CD14-positive monocyte (primary cell): ENCODE data around the gene TSPAN3. TPM values are rescaled to one million over a fixed set of nuclear protein-coding genes. Genes with fewer than 3 reads are reported as not detected.
A peak's percentile ranks its signal among the peaks of the same experiment; 100 is the strongest.

ENCODE experiments used
- DNase-seq, 3 donors: peaks; one replicate each; pipeline ENCODE4 v3.0.0-alpha.2; 2011 to 2022
- H2AFZ ChIP-seq: 2 replicates; pipeline ENCODE4 v1.6.0; 2012; ENCODE audit warnings: mild to moderate bottlenecking, low read depth, low read length, inconsistent platforms; ENCODE audit not compliant: insufficient read depth, poor library complexity, severe bottlenecking
- H3K27ac ChIP-seq, 2 donors: 1 replicate in 1 of 2; 2 replicates in 1 of 2; pipeline ENCODE4 v1.5.1; 2012 to 2013; ENCODE audit warnings: low read length in 2 of 2, control low read depth in 1 of 2, inconsistent platforms in 1 of 2, low read depth in 1 of 2, mild to moderate bottlenecking in 1 of 2
- H3K27me3 ChIP-seq, 2 donors: one replicate each; pipeline versions ENCODE4 v1.6.0 to v1.6.1; 2011 to 2013; ENCODE audit warnings: low read length in 2 of 2; ENCODE audit not compliant: control insufficient read depth in 2 of 2, insufficient read depth in 2 of 2
- H3K36me3 ChIP-seq, 2 donors: replicated peaks in 1 of 2; 1 replicate in 1 of 2; 2 replicates in 1 of 2; pipeline versions ENCODE4 v1.5.1 to v1.6.1; 2012 to 2013; ENCODE audit warnings: low read length in 2 of 2, control low read depth in 1 of 2, inconsistent platforms in 1 of 2, mild to moderate bottlenecking in 1 of 2; ENCODE audit not compliant: insufficient read depth in 2 of 2, control insufficient read depth in 1 of 2
- H3K4me1 ChIP-seq, 2 donors: 1 replicate in 1 of 2; 2 replicates in 1 of 2; pipeline versions ENCODE4 v1.5.1 to v1.6.1; 2012 to 2013; ENCODE audit warnings: low read length in 2 of 2, control low read depth in 1 of 2, inconsistent platforms in 1 of 2, mild to moderate bottlenecking in 1 of 2, moderate library complexity in 1 of 2; ENCODE audit not compliant: insufficient read depth in 2 of 2, control insufficient read depth in 1 of 2
- H3K4me2 ChIP-seq: replicated peaks from 2 replicates; pipeline ENCODE3; 2012; ENCODE audit warnings: low read length, moderate library complexity, mild to moderate bottlenecking; ENCODE audit not compliant: poor library complexity, severe bottlenecking; ENCODE audit errors: extremely low read depth
- H3K4me3 ChIP-seq, 3 experiments: fragments of 200-600 bp in 1 of 3; sonication (generic) in 1 of 3; replicated peaks in 1 of 3; 1 replicate in 2 of 3; 2 replicates in 1 of 3; pipeline ENCODE4 v1.5.1; 2011 to 2013; ENCODE audit warnings: low read length in 3 of 3, mild to moderate bottlenecking in 3 of 3, control low read depth in 2 of 3, low read depth in 2 of 3, inconsistent platforms in 1 of 3, moderate library complexity in 1 of 3
- H3K79me2 ChIP-seq: 2 replicates; pipeline ENCODE4 v1.6.0; 2012; ENCODE audit warnings: mild to moderate bottlenecking, control low read depth, inconsistent platforms, low read length, moderate library complexity; ENCODE audit not compliant: insufficient read depth
- H3K9ac ChIP-seq: 2 replicates; pipeline ENCODE4 v1.6.0; 2017; ENCODE audit warnings: low read length, mild to moderate bottlenecking; ENCODE audit not compliant: insufficient read depth, poor library complexity, severe bottlenecking
- H3K9me3 ChIP-seq, 2 donors: replicated peaks in 1 of 2; 1 replicate in 1 of 2; 2 replicates in 1 of 2; pipeline versions ENCODE4 v1.5.1 to v1.6.1; 2012 to 2013; ENCODE audit warnings: low read length in 2 of 2, control low read depth in 1 of 2; ENCODE audit not compliant: control insufficient read depth in 1 of 2, insufficient read depth in 1 of 2
- H4K20me1 ChIP-seq: 2 replicates; pipeline ENCODE4 v1.6.0; 2012; ENCODE audit warnings: mild to moderate bottlenecking, low read length, control low read depth, moderate library complexity; ENCODE audit not compliant: insufficient read depth
- H3K27ac Mint-ChIP-seq, 7 donors: one replicate each; pipeline ENCODE4 v1.8.0; 2020; ENCODE audit warnings: mild to moderate bottlenecking in 7 of 7, mixed read lengths in 7 of 7, moderate library complexity in 6 of 7, inconsistent platforms in 2 of 7
- H3K27me3 Mint-ChIP-seq, 3 donors: one replicate each; pipeline ENCODE4 v1.8.0; 2021 to 2022; ENCODE audit warnings: low read depth in 3 of 3, mild to moderate bottlenecking in 3 of 3, mixed read lengths in 3 of 3, moderate library complexity in 3 of 3, inconsistent platforms in 1 of 3
- H3K36me3 Mint-ChIP-seq, 2 donors: one replicate each; pipeline ENCODE4 v1.8.0; 2020; ENCODE audit warnings: mixed read lengths in 2 of 2, inconsistent platforms in 1 of 2, mild to moderate bottlenecking in 1 of 2
- H3K4me1 Mint-ChIP-seq: one replicate; pipeline ENCODE4 v1.8.0; 2020; ENCODE audit warnings: mild to moderate bottlenecking, mixed read lengths
- H3K4me3 Mint-ChIP-seq, 2 donors: one replicate each; pipeline ENCODE4 v1.8.0; 2020; ENCODE audit warnings: mild to moderate bottlenecking in 2 of 2, mixed read lengths in 2 of 2, moderate library complexity in 1 of 2
- H3K9me3 Mint-ChIP-seq, 7 donors: one replicate each; pipeline ENCODE4 v1.8.0; 2020 to 2022; ENCODE audit warnings: mixed read lengths in 7 of 7, mild to moderate bottlenecking in 6 of 7, moderate library complexity in 6 of 7, inconsistent platforms in 2 of 7
- WGBS: methylation state at CpG from one replicate; pipeline ENCODE4 v1.1.5; 2013; ENCODE audit warnings: missing lambda C conversion rate; ENCODE audit not compliant: insufficient coverage; 5-methylcytosine and 5-hydroxymethylcytosine counted together
- intact Hi-C, 2 donors: fragments of 100-400 bp; cut with micrococcal nuclease; formaldehyde crosslinking; loops; one replicate each; pipeline versions ENCODE4 v1.15.0 to v1.15.1; 2023
- polyA plus RNA-seq, 3 donors: library from polyadenylated mRNA; depleted of rRNA in 1 of 3; unstranded in 2 of 3; stranded (reverse) in 1 of 3; fragments of 300-500 nt in 2 of 3; fragments of >200 nt in 1 of 3; fragmentation: Illumina TruSeq in 2 of 3; gene quantifications; 1 replicate in 2 of 3; 2 replicates in 1 of 3; pipeline ENCODE4 v1.2.3, GENCODE V29; 2012 to 2021
- TF ChIP-seq, protein P1 (sequence below): fragments of 200-600 bp; IDR thresholded peaks from one replicate; pipeline ENCODE4 v1.8.0; 2022; ENCODE audit warnings: antibody characterized with exemption, mild to moderate bottlenecking

TSPAN3 gene
- polyA plus RNA-seq, 3 donors = 26.0 to 68.0 (median 53.2) TPM

GRCh38 chr15:77027111-77027696 is 43.7 kb downstream of the TSPAN3 start:
- H3K27ac ChIP-seq = peak overlapping the region in 1 of 2 donors; percentile 25
- TF ChIP-seq, protein P1, sequence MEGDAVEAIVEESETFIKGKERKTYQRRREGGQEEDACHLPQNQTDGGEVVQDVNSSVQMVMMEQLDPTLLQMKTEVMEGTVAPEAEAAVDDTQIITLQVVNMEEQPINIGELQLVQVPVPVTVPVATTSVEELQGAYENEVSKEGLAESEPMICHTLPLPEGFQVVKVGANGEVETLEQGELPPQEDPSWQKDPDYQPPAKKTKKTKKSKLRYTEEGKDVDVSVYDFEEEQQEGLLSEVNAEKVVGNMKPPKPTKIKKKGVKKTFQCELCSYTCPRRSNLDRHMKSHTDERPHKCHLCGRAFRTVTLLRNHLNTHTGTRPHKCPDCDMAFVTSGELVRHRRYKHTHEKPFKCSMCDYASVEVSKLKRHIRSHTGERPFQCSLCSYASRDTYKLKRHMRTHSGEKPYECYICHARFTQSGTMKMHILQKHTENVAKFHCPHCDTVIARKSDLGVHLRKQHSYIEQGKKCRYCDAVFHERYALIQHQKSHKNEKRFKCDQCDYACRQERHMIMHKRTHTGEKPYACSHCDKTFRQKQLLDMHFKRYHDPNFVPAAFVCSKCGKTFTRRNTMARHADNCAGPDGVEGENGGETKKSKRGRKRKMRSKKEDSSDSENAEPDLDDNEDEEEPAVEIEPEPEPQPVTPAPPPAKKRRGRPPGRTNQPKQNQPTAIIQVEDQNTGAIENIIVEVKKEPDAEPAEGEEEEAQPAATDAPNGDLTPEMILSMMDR = no peak
- Mint-ChIP-seq H3K27me3 (no peaks in the 10 kb centered on the region), H3K4me1 (peaks cover 8% of the 10 kb centered on the region), H3K27ac (peak overlapping the region in 5 of 7 donors; percentile 15 to 57 (median 50)), H3K9me3 (peaks cover 0 to 7% (median 0%) of the 10 kb centered on the region in 7 donors), H3K4me3 (no peak overlapping the region), H3K36me3 (peaks cover 69 to 97% of the 10 kb centered on the region in 2 donors)
- peaks cover 98 to 99% of the 10 kb centered on the region in 2 donors for H3K36me3 ChIP-seq
- H3K4me1 ChIP-seq = no peaks in the 10 kb centered on the region
- no peaks in the 10 kb centered on the region for H3K27me3 ChIP-seq
- 96% methylated on average over 9 of the region's 12 CpGs for WGBS
- DNase-seq = no peak
- intact Hi-C loops = loop anchor here (10.0 kb wide), 1 partner anchor 468 kb away; no protein-coding TSS in a partner anchor
- no peak overlapping the region for H3K9ac ChIP-seq
- H3K9me3 ChIP-seq = no peaks in the 10 kb centered on the region
- peaks cover 74% of the 10 kb centered on the region for H3K79me2 ChIP-seq
- no peak overlapping the region for H3K4me3 ChIP-seq
- peaks cover 100% of the 10 kb centered on the region for H4K20me1 ChIP-seq
- H2AFZ ChIP-seq = no peak overlapping the region
- no peak overlapping the region for H3K4me2 ChIP-seq

DNA sequence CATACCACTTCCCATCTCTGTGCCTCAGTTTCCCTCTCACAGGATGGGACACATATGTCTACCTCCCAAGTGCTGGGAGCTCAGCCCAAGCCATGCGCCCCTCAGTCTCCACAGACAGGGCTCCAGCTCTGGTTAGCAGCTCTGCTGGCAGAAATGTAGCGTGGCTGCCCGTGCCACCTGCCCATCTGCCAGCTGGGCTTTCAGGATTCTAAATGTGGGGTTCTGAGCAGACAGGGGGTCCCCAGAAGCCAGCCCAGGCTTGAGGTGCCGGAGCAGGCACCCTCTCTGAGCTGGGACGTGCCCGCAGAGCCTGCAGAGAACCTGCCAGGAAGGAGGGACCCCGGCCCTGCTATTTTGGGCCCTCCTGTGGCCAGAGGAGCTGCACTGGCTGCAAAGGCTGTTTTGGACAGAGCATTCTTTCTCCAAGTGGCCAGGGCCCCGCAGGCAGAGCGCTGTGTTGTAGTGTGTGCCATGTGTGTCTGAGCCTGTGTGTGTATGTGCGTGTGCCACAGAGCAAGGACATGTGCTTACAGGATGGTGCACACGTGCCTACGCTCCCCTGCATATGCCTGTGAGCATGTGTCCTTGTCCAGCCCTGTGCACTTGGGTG is 44.3 kb downstream of the TSPAN3 start:
- no peak overlapping the region for H3K4me2 ChIP-seq
- H4K20me1 ChIP-seq = peaks cover 100% of the 10 kb centered on the region
- H3K9me3 ChIP-seq = no peaks in the 10 kb centered on the region
- H3K36me3 ChIP-seq = peaks cover 98 to 99% of the 10 kb centered on the region in 2 donors
- H3K79me2 ChIP-seq = peaks cover 79% of the 10 kb centered on the region
- Mint-ChIP-seq H3K27me3 (no peaks in the 10 kb centered on the region), H3K9me3 (peaks cover 0 to 2% (median 0%) of the 10 kb centered on the region in 7 donors), H3K4me1 (peaks cover 14% of the 10 kb centered on the region), H3K4me3 (no peak overlapping the region), H3K36me3 (peaks cover 69 to 97% of the 10 kb centered on the region in 2 donors), H3K27ac (peak overlapping the region in 5 of 7 donors; percentile 15 to 72 (median 55))
- intact Hi-C loops = loop anchor here (10.0 kb wide), 1 partner anchor 468 kb away; no protein-coding TSS in a partner anchor
- no peak overlapping the region for H3K4me3 ChIP-seq
- H3K9ac ChIP-seq = no peak overlapping the region
- DNase-seq = no peak
- over 99% methylated on average over 12 of the region's 12 CpGs for WGBS
- H3K27me3 ChIP-seq = no peaks in the 10 kb centered on the region
- peak overlapping the region in 1 of 2 donors; percentile 66 for H3K27ac ChIP-seq
- H3K4me1 ChIP-seq = peaks cover 0 to 4% of the 10 kb centered on the region in 2 donors
- no peak overlapping the region for H2AFZ ChIP-seq
- TF ChIP-seq, protein P1 = no peak
